Epithelial cell of prostate (primary cell): ENCODE data around the gene C9orf57.
"Not testable (repeated sequence)": the region's sequence is repeated elsewhere in the genome, so short reads cannot be mapped to it uniquely, and the experiment has no call there.

Source experiments
- DNase-seq: peaks from one replicate; pipeline ENCODE4 v3.0.0-alpha.2; 2011; ENCODE audit warnings: low read depth, low spot score
- H3K27ac ChIP-seq: fragments of 450-650 bp; 2 replicates; pipeline ENCODE4 v1.5.1; 2017; ENCODE audit warnings: mild to moderate bottlenecking

C9orf57 gene, protein sequence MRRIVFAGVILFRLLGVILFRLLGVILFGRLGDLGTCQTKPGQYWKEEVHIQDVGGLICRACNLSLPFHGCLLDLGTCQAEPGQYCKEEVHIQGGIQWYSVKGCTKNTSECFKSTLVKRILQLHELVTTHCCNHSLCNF

GRCh38 chr9:72060513-72060912 lies at the start of gene C9orf57:
C9orf57 (minus strand) TSS chr9:72060613; CDS start chr9:72059331, 1,282 bp downstream.
- no peak for DNase-seq
- no peak within 1 kb of the TSS for H3K27ac ChIP-seq

DNA sequence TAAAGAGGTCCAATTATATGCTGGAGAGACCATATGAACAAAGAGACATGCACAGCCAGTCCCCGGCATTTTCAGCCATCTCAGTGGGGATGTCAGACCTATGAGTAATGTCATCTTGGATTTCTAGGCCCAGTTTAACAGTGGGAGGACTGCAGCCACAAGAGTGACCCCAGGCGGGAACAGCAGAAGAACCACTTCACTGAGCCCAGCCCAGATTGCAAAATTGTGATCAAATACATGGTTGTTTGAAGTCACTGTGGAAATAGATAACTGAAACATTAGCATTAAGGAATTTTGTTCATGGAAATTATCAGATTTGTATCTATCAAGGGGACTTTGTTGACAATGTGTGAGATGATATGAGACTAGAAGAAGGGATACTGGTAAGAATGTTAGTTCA lies 42.1 kb upstream of the C9orf57 start:
- no peak for DNase-seq

GRCh38 chr9:72095520-72095919 lies 35.1 kb upstream of the C9orf57 start:
- H3K27ac ChIP-seq, DNase-seq: not testable (repeated sequence)

More for the DNA sequence above, 42.1 kb upstream of the C9orf57 start:
- H3K27ac ChIP-seq, result no peak overlapping the region

DNA sequence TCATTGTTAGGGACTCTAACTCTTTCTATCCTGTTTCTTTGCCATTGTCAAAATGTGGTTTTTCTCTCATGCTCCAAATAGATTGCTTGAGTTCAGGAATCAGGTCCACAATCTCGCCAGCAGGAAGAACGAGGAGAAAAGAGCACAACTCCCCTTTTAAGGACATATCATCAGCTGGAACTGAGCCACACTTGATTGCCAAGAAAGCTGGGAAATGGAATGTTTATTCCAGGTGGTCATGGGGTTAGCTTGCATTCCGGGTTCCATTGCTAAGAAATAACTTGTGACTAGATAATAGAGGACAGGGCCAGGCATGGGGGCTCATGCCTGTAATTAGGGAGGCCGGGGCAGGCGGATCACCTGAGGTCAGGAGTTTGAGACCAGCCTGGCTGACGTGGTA lies 32.4 kb upstream of the C9orf57 start:
- DNase-seq, result no peak
- H3K27ac ChIP-seq, result no peak overlapping the region

- H3K27ac ChIP-seq, result peak overlapping the region; percentile 25
- DNase-seq, result peak; percentile 24
These were observed 29.2 kb upstream of the C9orf57 start for GRCh38 chr9:72089451-72090130.

GRCh38 chr9:72082536-72082935 lies 22.1 kb upstream of the C9orf57 start:
- H3K27ac ChIP-seq, result no peak overlapping the region
- DNase-seq, result no peak

DNA sequence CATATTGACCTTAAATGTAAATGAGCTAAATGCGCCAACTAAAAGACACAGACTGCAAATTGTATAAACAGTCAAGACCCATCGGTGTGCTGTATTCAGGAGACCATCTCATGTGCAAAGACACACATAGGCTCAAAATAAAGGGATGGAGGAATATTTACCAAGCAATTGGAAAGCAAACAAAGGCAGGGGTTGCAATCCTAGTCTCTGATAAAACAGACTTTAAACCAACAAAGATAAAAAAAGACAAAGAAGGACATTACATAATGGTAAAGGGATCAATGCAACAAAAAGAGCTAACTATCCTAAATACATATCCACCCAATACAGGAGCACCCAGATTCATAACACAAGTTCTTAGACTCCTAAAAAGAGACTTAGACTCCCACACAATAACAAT lies 14.3 kb upstream of the C9orf57 start:
- not testable (repeated sequence) for DNase-seq, H3K27ac ChIP-seq

- DNase-seq, result no peak
- no peak overlapping the region for H3K27ac ChIP-seq
These were observed 4.7 kb upstream of the C9orf57 start for GRCh38 chr9:72065076-72065475.

DNA sequence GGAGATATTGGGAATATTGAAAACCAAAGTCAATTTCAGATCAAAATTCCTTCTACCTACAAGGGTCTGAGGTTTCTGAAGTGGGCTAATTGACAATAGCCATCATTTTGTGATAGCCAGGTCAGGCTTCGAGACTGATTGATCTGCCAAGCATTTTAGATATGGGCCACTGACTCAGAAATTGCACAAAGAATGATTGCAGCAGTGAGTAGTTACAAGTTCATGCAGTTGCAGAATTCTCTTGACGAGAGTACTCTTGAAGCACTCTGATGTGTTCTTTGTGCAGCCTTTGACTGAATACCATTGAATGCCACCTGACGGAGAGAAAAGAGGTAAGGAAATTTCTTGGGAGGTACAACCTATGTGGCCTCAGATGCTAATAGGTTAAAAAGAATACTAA lies 8.3 kb downstream of the C9orf57 start:
- DNase-seq, result no peak
- no peak overlapping the region for H3K27ac ChIP-seq

DNA sequence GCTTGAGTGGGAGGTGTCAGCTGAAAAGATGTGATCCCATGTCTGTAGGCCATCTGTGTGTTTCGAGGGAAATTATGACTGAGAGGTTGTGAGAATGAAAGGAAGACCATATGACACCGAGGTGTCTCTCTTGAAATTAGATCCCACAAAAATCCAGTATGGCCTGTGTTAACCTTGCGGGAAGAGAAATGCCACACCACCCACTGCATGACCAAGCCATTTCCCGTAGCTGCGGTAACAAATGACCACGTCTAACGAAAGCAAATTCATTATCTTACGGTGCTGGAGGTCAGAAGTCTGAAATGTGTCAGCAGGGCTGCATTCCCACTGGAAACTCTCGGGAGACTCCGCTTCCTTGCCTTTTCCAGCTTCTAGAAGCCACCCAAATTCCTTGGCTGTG lies 11.6 kb downstream of the C9orf57 start:
- DNase-seq, result no peak
- H3K27ac ChIP-seq, result no peak overlapping the region

GRCh38 chr9:72046630-72047456 lies 13.6 kb downstream of the C9orf57 start:
- no peak overlapping the region for H3K27ac ChIP-seq
- no peak for DNase-seq

- DNase-seq, result no peak
- no peak overlapping the region for H3K27ac ChIP-seq
These were observed 16.3 kb downstream of the C9orf57 start for GRCh38 chr9:72044095-72044494.

- DNase-seq, result no peak
- no peak overlapping the region for H3K27ac ChIP-seq
These were observed 16.8 kb downstream of the C9orf57 start for GRCh38 chr9:72043576-72043975.

GRCh38 chr9:72042928-72043327 lies 17.5 kb downstream of the C9orf57 start:
- DNase-seq, result no peak
- no peak overlapping the region for H3K27ac ChIP-seq

GRCh38 chr9:72041775-72042194 lies 18.6 kb downstream of the C9orf57 start:
- peak overlapping the region; percentile 45 for H3K27ac ChIP-seq
- DNase-seq, result peak; percentile 80

- DNase-seq, result no peak
- H3K27ac ChIP-seq, result peak overlapping the region; percentile 45
These were observed 19.0 kb downstream of the C9orf57 start for GRCh38 chr9:72041369-72041768.

DNA sequence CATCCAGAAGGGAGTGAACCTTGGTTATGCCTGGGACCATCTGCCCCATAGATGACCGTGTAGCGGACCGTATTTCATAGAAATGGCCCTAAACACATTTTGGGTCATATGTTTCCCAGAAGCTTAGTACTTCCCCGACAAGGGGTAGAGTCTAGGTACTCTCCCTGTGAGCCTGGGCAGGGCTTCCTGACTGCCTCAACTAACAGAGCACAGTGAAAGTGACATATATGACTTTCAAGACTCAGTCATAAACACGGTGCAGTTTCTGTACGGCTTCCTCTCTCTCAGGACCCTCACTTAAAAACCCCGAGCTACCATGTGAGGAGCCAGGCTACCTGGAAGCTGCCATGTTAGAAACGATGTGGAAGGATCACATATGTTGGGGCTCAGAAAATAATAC lies 20.9 kb downstream of the C9orf57 start:
- H3K27ac ChIP-seq, result no peak overlapping the region
- DNase-seq, result no peak

DNA sequence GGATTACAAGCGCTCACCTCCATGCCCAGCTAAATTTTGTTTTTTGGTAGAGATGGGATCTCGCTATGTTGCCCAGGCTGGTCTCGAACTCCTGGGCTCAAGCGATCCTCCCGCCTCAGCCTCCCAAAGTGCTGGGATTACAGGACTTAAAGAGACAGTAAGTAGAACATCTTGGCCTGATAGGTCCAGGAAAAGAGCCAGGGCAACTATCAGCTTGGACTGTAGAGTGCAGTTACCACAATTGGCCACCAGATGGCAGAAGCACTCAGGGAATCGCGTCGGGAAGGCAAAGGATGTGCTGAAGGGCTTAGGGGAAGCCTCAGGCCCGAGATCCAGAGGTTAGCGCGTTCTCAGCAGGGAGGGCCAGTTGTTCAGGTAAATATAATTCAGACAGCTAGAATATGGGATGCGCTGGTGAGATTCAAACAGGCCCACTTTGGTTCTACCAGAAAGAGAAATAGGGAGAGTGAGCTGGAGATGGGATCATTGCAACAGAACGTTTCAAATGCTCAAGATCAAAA lies 21.5 kb downstream of the C9orf57 start:
- H3K27ac ChIP-seq, result no peak overlapping the region
- DNase-seq, result no peak

DNA sequence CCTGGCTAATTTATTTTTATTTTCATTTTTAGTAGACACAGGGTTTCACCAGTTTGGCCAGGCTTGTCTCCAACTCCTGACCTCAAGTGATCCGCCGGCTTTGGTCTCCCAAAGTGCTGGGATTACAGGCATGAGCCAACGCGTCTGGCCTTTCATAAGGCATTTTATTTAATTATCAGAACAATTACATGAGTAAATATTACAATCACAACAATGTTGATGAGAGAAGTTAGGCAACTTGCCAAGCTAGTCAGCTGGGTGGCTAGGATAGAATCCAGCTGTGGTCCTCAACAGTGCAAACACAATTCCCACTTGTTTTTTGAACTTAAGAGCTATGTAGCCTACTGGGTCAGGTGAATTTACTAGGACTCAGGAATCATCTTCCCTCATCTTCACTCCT lies 22.0 kb downstream of the C9orf57 start:
- H3K27ac ChIP-seq, result no peak overlapping the region
- no peak for DNase-seq

DNA sequence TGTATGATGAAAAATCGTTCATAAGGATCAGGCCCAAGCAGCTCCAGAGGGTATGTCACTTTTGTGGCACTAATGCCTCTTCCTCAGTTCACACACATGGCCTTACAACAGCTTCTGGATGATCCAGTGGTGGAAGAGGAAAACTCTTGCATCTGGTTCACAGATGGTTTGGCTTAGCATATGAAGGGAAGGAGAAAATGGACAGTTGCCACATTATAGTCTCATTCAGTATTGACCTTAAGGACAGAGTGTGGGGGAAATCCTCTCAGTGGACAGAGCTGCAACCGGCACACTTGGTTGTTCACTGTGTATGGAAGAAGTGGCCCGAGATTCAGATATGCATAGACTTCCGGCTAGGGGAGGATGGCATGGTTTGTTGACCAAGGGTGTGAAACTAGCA lies 22.8 kb downstream of the C9orf57 start:
- DNase-seq, result no peak

DNA sequence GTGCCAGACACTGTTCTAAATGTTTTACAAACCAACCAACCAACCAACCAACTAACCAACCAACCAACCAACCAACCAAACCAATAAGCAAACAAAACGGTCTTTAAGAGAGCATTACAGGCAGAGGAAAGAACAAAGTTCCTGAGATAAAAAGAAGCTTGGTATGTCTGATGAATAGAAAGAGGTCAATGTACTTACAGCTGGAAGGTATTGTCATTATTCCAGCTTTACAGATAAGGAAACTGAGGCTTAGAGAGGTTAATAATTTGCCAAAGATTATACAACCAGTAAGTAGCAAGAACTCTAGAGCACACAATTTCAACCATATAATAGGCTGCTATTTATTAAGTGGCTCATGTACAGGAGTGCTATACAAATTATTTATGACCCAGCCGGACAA lies 29.6 kb downstream of the C9orf57 start:
- DNase-seq, result no peak
- H3K27ac ChIP-seq, result no peak overlapping the region

More for the DNA sequence above, 22.8 kb downstream of the C9orf57 start:
- H3K27ac ChIP-seq, result no peak overlapping the region
